GM12891 (cell line): ENCODE measurements around the gene METTL23.

Experiments
- PAX5 ChIP-seq: IDR thresholded peaks from 2 replicates; pipeline ENCODE4 v1.6.1; 2011; ENCODE audit warnings: low read length, moderate library complexity, mild to moderate bottlenecking; ENCODE audit not compliant: insufficient read depth, severe bottlenecking
- POLR2A ChIP-seq: IDR thresholded peaks from 2 replicates; pipeline ENCODE4 v1.6.1; 2011; ENCODE audit warnings: low read depth, low read length, control low read depth
- POLR2AphosphoS5 ChIP-seq: IDR thresholded peaks from 2 replicates; pipeline ENCODE4 v1.6.1; 2011; ENCODE audit warnings: low read depth, low read length, control low read depth
- POU2F2 ChIP-seq: IDR thresholded peaks from 2 replicates; pipeline ENCODE4 v1.6.1; 2011; ENCODE audit warnings: low read depth, mild to moderate bottlenecking, control low read depth, low read length, moderate library complexity
- SPI1 ChIP-seq: IDR thresholded peaks from 2 replicates; pipeline ENCODE4 v1.6.1; 2011; ENCODE audit warnings: low read depth, low read length, control low read depth
- TAF1 ChIP-seq: IDR thresholded peaks from 2 replicates; pipeline ENCODE4 v1.6.1; 2011; ENCODE audit warnings: low read depth, low read length, control low read depth

- TF ChIP-seq POLR2A (no peak), POLR2AphosphoS5 (no peak), POU2F2 (no peak), PAX5 (no peak), TAF1 (no peak), SPI1 (no peak)
Observed at GRCh38 chr17:76706817-76707216, 19.8 kb upstream of the METTL23 start.
